Adrenal gland (tissue), 5 donors: ENCODE results near the gene RAET1E.

Source experiments
- CTCF ChIP-seq, 6 experiments: fragments of 450-650 bp in 4 of 6; fragments of 200-600 bp in 2 of 6; sonication (generic) in 1 of 6; IDR thresholded peaks; 1 replicate in 5 of 6; 2 replicates in 1 of 6; pipeline versions ENCODE4 v1.5.1 to v1.8.0; 2016 to 2021; ENCODE audit warnings: antibody characterized with exemption in 6 of 6, mild to moderate bottlenecking in 2 of 6, moderate library complexity in 1 of 6
- POLR2A ChIP-seq, 2 donors: fragments of 450-650 bp; IDR thresholded peaks; one replicate each; pipeline ENCODE4 v1.6.1; 2017; ENCODE audit warnings: antibody characterized with exemption in 2 of 2, mild to moderate bottlenecking in 2 of 2, moderate library complexity in 1 of 2
- donor health status: DM: no; HTN: no; CAD: no.

DNA sequence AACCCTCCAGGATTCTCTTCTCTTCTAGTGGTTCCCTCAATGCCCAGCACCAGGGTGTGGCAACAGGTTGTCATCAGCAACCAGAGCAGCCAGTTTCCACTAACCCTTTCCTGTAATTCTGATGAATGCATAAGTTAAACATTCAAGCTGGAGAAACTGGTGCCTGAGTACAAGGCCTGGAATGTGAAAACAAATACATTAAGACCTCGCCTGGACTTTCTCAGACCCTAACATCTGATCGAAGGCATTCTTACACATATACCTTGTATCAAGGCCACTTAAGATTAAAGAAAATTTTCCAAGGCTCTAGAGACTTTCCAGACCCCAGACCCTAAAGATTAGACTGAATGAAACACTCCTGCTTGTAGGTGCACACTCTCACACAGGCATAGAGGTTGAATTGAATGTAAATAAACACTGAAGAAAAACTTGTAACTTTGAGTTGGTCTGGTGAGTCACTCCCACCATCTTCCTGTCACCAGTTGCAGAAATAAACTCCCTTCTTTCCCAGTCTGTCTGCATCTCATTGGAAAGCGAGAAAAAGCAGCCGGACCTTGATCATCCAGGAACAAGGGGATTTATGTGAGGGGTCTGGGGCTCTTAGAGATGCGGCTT is 42.8 kb downstream of the RAET1E start:
- TF ChIP-seq CTCF (IDR thresholded peaks at IDR 0.05) (no peak), POLR2A (IDR thresholded peaks at IDR 0.05) (no peak)
